ENCODE measurements around the gene TAP1. TPM values are rescaled to one million over a fixed set of nuclear protein-coding genes. Genes with fewer than 3 reads are reported as not detected.
A peak's percentile ranks its signal among the peaks of the same experiment; 100 is the strongest.

TAP1 gene
- total RNA-seq, 1 experiment from 2014 or later = 13.6 TPM

GRCh38 chr6:32842690-32843089 is 10.8 kb downstream of the TAP1 start:
- H3K36me3 Mint-ChIP-seq = peaks cover 19% of the 10 kb centered on the region
- peaks cover 84% of the 10 kb centered on the region for H3K27me3 Mint-ChIP-seq (ENCODE audit: low read depth)
- H3K9me3 Mint-ChIP-seq = no peaks in the 10 kb centered on the region
- CTCF ChIA-PET = interaction anchor here (0.9 to 1.6 kb wide), 2 partner anchors 11 to 25 kb away, joined by 3 to 4 read pairs; partner anchors contain the start of genes PSMB9 and TAP1
- peak overlapping the region; percentile 95 for H3K4me3 Mint-ChIP-seq
- POLR2A ChIA-PET = interaction anchor here (1.3 kb wide), 1 partner anchor 26 kb away, joined by 3 read pairs; no protein-coding TSS in a partner anchor
- no peak for TF ChIP-seq ZNF232 (CRISPR knock-in tag; IDR thresholded peaks at IDR 0.05)
- no peak for TF ChIP-seq CDX4 (CRISPR knock-in tag; IDR thresholded peaks at IDR 0.05; ENCODE audit: borderline replicate concordance)
- TF ChIP-seq ZBTB43 (CRISPR knock-in tag; IDR thresholded peaks at IDR 0.05) = no peak
- no peak for TF ChIP-seq FOXJ3 (CRISPR knock-in tag; IDR thresholded peaks at IDR 0.05; ENCODE audit: borderline replicate concordance)
- no peak for TF ChIP-seq SMAD3 (CRISPR knock-in tag; IDR thresholded peaks at IDR 0.05; ENCODE audit: borderline replicate concordance)
- DNase-seq (ENCODE audit: low spot score) (no peak), ATAC-seq (no peak)
- H3K27ac Mint-ChIP-seq = no peak overlapping the region
- H3K4me1 Mint-ChIP-seq = peaks cover 17% of the 10 kb centered on the region

GRCh38 chr6:32842021-32842650 is 11.4 kb downstream of the TAP1 start:
- Mint-ChIP-seq H3K4me1 (peaks cover 23% of the 10 kb centered on the region), H3K4me3 (no peak overlapping the region; the same call in 1 of the 2 replicates), H3K36me3 (peaks cover 19% of the 10 kb centered on the region), H3K27ac (no peak overlapping the region), H3K27me3 (ENCODE audit: low read depth) (peaks cover 84% of the 10 kb centered on the region), H3K9me3 (no peaks in the 10 kb centered on the region)
- POLR2A ChIA-PET = interaction anchor here (1.3 kb wide), 1 partner anchor 26 kb away, joined by 3 read pairs; no protein-coding TSS in a partner anchor
- DNase-seq (ENCODE audit: low spot score) (no peak), ATAC-seq (no peak)
- CTCF ChIA-PET = interaction anchor here (0.9 to 1.6 kb wide), 2 partner anchors 11 to 26 kb away, joined by 3 to 4 read pairs; partner anchors contain the start of genes PSMB9 and TAP1
- TF ChIP-seq CREM (CRISPR knock-in tag; IDR thresholded peaks at IDR 0.05) = no peak
- no peak for TF ChIP-seq TCF7 (CRISPR knock-in tag; IDR thresholded peaks at IDR 0.05; ENCODE audit: low read depth)
- no peak for TF ChIP-seq ZNF317 (CRISPR knock-in tag; IDR thresholded peaks at IDR 0.05; ENCODE audit: borderline replicate concordance, low read depth)
- TF ChIP-seq, protein P1, sequence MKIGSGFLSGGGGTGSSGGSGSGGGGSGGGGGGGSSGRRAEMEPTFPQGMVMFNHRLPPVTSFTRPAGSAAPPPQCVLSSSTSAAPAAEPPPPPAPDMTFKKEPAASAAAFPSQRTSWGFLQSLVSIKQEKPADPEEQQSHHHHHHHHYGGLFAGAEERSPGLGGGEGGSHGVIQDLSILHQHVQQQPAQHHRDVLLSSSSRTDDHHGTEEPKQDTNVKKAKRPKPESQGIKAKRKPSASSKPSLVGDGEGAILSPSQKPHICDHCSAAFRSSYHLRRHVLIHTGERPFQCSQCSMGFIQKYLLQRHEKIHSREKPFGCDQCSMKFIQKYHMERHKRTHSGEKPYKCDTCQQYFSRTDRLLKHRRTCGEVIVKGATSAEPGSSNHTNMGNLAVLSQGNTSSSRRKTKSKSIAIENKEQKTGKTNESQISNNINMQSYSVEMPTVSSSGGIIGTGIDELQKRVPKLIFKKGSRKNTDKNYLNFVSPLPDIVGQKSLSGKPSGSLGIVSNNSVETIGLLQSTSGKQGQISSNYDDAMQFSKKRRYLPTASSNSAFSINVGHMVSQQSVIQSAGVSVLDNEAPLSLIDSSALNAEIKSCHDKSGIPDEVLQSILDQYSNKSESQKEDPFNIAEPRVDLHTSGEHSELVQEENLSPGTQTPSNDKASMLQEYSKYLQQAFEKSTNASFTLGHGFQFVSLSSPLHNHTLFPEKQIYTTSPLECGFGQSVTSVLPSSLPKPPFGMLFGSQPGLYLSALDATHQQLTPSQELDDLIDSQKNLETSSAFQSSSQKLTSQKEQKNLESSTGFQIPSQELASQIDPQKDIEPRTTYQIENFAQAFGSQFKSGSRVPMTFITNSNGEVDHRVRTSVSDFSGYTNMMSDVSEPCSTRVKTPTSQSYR (CRISPR knock-in tag; IDR thresholded peaks at IDR 0.05) = no peak
- no peak for TF ChIP-seq EMX1 (CRISPR knock-in tag; IDR thresholded peaks at IDR 0.05)
- no peak for TF ChIP-seq ATF6 (CRISPR knock-in tag; IDR thresholded peaks at IDR 0.05)
- TF ChIP-seq, protein P2, sequence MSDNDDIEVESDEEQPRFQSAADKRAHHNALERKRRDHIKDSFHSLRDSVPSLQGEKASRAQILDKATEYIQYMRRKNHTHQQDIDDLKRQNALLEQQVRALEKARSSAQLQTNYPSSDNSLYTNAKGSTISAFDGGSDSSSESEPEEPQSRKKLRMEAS (CRISPR knock-in tag; IDR thresholded peaks at IDR 0.05) = no peak
- TF ChIP-seq TEAD1 (CRISPR knock-in tag; IDR thresholded peaks at IDR 0.05) = no peak
- no peak for TF ChIP-seq ZBTB43 (CRISPR knock-in tag; IDR thresholded peaks at IDR 0.05)
- TF ChIP-seq, protein P3, sequence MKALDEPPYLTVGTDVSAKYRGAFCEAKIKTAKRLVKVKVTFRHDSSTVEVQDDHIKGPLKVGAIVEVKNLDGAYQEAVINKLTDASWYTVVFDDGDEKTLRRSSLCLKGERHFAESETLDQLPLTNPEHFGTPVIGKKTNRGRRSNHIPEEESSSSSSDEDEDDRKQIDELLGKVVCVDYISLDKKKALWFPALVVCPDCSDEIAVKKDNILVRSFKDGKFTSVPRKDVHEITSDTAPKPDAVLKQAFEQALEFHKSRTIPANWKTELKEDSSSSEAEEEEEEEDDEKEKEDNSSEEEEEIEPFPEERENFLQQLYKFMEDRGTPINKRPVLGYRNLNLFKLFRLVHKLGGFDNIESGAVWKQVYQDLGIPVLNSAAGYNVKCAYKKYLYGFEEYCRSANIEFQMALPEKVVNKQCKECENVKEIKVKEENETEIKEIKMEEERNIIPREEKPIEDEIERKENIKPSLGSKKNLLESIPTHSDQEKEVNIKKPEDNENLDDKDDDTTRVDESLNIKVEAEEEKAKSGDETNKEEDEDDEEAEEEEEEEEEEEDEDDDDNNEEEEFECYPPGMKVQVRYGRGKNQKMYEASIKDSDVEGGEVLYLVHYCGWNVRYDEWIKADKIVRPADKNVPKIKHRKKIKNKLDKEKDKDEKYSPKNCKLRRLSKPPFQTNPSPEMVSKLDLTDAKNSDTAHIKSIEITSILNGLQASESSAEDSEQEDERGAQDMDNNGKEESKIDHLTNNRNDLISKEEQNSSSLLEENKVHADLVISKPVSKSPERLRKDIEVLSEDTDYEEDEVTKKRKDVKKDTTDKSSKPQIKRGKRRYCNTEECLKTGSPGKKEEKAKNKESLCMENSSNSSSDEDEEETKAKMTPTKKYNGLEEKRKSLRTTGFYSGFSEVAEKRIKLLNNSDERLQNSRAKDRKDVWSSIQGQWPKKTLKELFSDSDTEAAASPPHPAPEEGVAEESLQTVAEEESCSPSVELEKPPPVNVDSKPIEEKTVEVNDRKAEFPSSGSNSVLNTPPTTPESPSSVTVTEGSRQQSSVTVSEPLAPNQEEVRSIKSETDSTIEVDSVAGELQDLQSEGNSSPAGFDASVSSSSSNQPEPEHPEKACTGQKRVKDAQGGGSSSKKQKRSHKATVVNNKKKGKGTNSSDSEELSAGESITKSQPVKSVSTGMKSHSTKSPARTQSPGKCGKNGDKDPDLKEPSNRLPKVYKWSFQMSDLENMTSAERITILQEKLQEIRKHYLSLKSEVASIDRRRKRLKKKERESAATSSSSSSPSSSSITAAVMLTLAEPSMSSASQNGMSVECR (CRISPR knock-in tag; IDR thresholded peaks at IDR 0.05; ENCODE audit: borderline replicate concordance) = no peak
- TF ChIP-seq ATF1 (CRISPR knock-in tag; IDR thresholded peaks at IDR 0.05) = no peak
- no peak for TF ChIP-seq GRHL2 (CRISPR knock-in tag; IDR thresholded peaks at IDR 0.05; ENCODE audit: insufficient replicate concordance, severe bottlenecking)
- no peak for TF ChIP-seq ZSCAN18 (CRISPR knock-in tag; IDR thresholded peaks at IDR 0.05)
